GM21447 (cell line): ENCODE data around the gene TGFB2.

ENCODE experiments used
- ATAC-seq: cut with Tn5 transposase; IDR thresholded peaks from one replicate; pipeline ENCODE4 v1.9.1; 2021; ENCODE audit not compliant: unreplicated experiment

The TGFB2 gene

DNA sequence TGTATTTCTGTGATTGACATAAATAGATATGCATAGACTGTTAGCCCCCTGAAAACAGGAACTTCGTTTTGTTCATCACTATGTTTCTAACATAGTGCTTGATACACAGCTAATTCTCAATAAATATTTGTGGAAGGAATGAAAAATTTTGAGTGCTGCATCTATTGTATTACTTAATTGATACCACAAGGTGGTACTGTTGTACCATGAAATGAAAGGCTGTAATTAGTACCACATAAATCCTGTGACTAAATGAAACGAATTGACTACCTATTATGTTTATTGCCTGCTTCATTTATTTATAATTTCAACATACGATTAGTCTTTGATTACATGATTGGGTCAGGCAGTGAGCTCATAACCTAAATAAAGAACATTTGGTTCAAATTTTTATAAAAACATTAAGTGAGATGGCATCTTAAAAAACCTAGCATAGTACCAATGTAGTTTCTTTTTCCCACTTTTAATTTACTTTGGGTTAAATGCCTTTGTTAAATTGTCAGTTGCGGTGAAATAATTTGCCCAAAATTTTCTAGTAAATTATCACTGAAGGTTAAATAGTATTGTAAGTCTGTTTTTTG is 15.0 kb upstream of the TGFB2 start:
- no peak for ATAC-seq

GRCh38 chr1:218332416-218332815 is 12.7 kb upstream of the TGFB2 start:
- ATAC-seq: no peak

DNA sequence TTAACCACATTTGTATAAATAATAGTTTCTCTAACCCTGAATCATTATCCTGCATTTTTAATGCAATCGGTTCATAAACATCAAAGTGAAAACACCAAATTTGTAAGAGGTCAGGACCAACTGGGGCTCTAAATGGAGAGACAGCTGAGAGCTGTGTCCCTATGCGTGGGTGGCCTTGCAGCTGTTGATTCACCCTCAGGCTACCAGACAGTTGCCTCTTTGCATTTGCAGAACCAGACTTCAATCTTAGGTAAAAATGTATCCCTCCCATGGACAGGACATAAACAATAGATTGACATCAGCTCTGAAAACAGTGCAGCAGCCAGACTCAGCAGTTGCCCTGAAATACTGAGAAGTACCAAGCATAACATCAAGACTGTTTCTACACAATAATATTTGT is 8.8 kb upstream of the TGFB2 start:
- ATAC-seq: no peak

DNA sequence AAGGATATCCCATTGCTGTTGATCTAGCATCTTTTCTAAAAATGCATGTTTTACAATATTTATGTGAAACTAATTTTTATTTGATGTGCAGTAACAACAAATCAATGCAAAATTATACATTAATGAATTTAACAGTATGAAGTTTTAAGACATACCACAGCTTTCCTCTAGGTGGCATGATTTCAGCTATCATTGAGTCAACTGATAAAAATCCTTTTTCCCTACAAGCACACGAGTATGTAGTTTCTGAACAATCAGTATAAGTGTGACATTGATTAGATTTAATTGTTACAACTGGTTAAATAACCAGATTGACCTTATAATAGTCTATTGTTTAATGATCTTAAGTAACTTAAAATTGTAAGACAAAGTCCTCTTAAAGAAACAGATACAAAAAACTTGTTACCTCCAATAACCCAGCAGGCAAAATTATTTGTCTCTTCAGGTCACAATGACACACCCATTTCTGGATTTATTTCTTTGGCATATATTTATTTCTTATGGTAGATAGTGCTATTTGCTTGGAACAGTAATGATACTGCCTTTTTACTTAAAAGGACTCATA is 5.8 kb upstream of the TGFB2 start:
- ATAC-seq: peak; percentile 63

GRCh38 chr1:218341325-218341724 is 3.8 kb upstream of the TGFB2 start:
- no peak for ATAC-seq

DNA sequence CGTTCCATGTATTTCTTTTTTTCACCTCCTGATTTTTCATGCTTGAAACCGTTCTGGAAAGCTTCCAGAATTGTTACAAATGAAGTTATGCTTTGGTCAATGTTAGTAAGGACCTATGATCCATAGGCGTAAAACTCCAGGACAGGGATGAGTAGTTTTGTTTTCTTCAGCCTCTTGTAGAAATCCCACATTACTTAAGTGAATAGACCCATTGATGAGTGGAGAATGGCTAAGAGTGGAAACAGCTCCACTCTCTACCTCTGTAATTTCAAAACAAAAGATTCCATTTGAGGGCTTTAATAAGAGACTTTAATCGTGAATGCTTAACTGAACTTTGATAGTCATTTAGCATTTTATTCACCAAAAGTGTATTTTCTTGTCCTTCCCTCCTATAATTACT is 3.0 kb upstream of the TGFB2 start:
- no peak for ATAC-seq

GRCh38 chr1:218345673-218346390 is 696 bp downstream of the TGFB2 start:
- peak; percentile 49 for ATAC-seq

DNA sequence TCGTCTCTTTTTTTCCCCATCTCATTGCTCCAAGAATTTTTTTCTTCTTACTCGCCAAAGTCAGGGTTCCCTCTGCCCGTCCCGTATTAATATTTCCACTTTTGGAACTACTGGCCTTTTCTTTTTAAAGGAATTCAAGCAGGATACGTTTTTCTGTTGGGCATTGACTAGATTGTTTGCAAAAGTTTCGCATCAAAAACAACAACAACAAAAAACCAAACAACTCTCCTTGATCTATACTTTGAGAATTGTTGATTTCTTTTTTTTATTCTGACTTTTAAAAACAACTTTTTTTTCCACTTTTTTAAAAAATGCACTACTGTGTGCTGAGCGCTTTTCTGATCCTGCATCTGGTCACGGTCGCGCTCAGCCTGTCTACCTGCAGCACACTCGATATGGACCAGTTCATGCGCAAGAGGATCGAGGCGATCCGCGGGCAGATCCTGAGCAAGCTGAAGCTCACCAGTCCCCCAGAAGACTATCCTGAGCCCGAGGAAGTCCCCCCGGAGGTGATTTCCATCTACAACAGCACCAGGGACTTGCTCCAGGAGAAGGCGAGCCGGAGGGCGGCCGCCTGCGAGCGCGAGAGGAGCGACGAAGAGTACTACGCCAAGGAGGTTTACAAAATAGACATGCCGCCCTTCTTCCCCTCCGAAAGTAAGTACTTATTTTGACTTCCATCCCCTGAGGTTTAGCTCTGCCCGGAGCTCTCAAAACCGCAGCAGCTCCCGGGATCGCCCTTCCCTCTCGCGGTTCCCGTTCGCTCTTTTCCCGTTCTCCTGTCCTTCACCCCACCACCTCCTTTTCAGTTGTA is 1.5 kb downstream of the TGFB2 start:
- no peak for ATAC-seq

DNA sequence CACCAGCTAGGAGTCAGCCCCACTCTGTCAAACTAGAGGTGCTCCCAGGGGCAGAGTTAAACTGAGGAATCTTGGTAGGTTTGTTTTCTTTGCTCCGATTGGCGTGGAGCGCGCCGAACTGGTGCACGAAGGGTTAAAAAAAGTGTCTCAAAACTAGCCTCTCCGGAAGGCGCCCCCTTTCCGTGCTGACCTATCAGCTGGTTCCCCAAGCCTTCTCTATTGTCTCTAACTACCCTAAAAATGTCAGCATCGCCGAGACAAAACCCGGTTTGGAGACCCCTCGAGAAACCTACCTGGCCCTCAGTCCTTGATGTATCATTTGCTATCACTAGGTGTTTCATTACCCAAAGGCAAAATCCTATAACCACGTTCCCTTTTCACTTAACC is 2.2 kb downstream of the TGFB2 start:
- ATAC-seq: no peak

GRCh38 chr1:218347723-218348627 is 2.8 kb downstream of the TGFB2 start:
- ATAC-seq: no peak

DNA sequence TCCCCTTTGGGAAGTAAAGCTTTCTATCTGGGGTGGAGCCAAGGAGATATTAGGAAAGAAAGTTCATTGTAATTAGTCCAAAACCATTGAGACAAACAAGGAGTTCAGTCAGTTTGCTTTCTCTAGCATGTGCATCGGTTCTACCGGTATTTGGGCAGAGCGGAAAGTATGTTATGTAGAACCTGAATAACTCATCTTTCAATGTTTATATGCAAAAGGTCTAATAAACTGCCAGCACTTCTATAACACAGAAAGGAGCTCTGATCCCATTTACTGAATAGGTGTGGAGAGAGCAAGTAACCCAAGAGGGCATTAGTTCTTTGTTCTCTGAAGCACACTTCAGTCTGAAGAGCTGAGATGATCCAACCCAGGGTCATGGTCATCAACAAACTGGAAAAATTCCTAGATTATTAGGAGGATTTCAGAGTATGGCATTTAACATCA is 3.5 kb downstream of the TGFB2 start:
- ATAC-seq: no peak

DNA sequence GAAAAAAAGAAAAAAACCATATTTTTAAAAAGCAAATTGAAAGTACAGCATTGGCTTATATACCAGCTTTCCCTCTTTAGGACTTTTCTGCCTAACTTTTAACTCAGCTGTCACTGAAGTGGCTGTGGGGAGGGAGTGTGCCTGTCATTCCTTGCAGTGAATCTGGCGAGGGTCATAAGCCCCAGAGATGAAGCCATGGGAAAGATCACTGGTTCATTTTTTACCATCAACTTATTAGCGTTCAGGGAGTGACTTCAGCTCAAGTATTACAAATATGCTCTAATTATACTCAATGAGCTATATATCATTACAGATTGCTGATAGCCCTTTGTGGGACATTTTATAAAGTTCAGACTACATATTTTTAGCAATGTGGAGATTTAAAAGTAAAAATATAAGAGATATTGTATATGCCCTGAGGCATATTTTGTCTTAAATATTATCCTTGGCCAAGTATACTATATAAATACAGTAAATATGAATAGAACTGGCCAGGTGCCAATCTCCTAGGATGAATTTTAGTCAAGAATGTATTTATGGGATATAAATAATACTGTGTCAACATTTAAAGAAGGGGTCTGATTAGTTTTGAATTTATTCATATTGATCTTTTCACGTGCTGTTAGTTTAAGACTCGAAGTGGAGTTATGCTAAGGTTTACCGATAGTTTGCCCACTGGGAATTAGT is 4.4 kb downstream of the TGFB2 start:
- no peak for ATAC-seq

GRCh38 chr1:218350035-218350525 is 4.9 kb downstream of the TGFB2 start:
- no peak for ATAC-seq

GRCh38 chr1:218350801-218351266 is 5.7 kb downstream of the TGFB2 start:
- ATAC-seq: no peak

DNA sequence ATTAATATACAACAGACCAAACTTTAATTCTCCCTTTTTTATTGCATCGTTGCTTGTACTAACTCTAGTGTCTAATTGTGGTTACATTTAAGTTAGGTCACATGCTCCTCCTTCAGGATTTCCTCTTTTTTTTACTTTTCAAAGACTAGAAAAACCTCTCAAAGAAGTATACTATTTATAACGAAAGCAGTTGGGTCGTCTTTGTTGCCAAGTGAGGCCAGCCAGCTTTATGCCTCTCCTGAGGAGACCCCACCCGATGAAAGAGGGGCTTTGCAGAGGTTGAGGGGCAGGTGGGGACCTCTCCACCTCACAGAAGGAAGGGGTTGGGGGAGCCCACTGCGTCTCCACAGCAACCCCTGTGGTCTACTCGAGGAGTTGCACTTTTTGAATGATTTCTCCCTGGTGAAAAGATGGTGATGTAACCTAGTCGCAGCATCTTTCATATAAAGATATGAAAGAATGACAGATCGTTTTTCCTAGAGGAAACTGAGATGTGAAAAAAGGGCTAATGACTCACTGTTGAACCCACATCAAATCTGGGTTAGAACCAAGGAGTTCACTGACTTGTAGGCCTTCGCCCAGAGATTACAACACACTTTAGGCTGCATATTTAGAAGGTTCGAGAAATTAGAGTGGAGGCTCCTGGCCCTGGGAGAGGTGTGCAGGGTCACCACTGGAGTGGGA is 6.4 kb downstream of the TGFB2 start:
- peak; percentile 64 for ATAC-seq

- ATAC-seq: no peak
Measured at GRCh38 chr1:218352075-218352438, 6.9 kb downstream of the TGFB2 start.

GRCh38 chr1:218353656-218354055 is 8.5 kb downstream of the TGFB2 start:
- ATAC-seq: no peak

DNA sequence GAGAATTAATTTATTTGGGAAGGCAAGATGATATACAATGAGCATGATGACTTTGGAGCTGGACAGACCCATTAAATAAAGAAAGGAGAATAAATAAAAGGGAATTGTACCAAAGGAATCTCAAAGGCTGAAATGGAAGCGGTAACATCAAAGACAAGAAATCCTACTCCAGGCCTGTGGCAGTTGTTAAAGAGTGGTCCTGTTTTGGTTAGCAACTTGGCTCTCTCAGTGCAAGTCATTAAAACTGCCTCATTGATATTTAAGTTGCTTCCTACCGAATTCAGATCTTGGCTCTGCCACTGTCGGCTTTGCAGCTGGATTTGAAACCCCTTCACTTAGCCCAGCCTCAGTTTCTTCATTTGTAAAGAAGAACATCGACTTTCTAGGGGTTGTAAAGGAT is 10.1 kb downstream of the TGFB2 start:
- no peak for ATAC-seq

GRCh38 chr1:218357211-218357892 is 12.2 kb downstream of the TGFB2 start:
- no peak for ATAC-seq
